Measurements from ENCODE around the gene TUT7. TPM values are rescaled to one million over a fixed set of nuclear protein-coding genes. Genes with fewer than 3 reads are reported as not detected.

TUT7 gene
- total RNA-seq, 4 donors from 2014 or later: 15.4 to 89.1 (median 38.6) TPM

DNA sequence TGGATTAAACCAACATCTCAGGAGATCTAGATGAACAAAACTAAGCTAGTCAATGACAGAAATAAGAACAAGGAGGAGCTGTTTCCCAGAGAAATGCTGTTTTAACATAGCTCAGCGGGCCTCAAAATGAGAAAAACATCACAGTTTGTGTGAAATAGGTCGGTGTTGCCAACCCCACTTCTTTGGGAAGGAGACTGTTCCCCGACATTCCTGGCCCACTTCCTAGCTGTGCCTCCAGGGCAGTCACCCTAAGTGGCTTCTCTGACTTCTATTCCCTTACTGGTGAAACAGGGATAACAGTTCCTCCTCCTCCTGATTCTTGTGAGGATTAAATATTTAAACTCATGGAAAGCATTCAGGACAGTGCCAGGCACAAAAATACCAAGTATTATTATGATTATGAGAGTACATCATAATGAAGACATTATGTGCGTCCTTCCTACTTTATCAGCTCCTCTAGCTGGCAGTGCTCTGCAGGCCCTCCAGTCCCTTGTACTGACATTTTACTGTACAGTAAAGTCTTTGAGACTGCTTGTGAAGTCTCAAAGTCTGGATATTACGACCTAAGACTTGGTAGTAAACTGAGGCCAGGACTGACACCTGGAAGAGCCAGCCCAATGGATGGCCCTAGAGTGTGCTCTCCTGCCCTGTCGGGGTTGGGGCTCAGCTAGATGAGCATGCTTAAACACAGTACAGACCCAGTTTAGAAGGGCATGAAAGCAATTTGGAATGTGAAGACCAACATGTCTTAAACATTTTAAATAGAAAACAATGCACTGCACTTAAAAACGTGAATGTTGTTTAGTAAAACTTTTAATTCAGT, 79.2 kb downstream of the TUT7 start:
- Histone ChIP-seq H3K4me3 (no peak overlapping the region), H3K4me1 (peaks cover 42 to 57% of the 10 kb centered on the region in 2 donors), H3K27me3 (no peaks in the 10 kb centered on the region), H3K27ac (no peak overlapping the region), H3K36me3 (peaks cover 0 to 31% of the 10 kb centered on the region in 2 donors), H3K9me3 (no peaks in the 10 kb centered on the region)
- DNase-seq (no peak), ATAC-seq (no peak)
- TF ChIP-seq, protein P1, sequence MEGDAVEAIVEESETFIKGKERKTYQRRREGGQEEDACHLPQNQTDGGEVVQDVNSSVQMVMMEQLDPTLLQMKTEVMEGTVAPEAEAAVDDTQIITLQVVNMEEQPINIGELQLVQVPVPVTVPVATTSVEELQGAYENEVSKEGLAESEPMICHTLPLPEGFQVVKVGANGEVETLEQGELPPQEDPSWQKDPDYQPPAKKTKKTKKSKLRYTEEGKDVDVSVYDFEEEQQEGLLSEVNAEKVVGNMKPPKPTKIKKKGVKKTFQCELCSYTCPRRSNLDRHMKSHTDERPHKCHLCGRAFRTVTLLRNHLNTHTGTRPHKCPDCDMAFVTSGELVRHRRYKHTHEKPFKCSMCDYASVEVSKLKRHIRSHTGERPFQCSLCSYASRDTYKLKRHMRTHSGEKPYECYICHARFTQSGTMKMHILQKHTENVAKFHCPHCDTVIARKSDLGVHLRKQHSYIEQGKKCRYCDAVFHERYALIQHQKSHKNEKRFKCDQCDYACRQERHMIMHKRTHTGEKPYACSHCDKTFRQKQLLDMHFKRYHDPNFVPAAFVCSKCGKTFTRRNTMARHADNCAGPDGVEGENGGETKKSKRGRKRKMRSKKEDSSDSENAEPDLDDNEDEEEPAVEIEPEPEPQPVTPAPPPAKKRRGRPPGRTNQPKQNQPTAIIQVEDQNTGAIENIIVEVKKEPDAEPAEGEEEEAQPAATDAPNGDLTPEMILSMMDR (IDR thresholded peaks at IDR 0.05 in 4 of 5, conservative IDR thresholded peaks at IDR 0.05 in 1 of 5): no peak
- TF ChIP-seq POLR2A (IDR thresholded peaks at IDR 0.05): no peak
- in situ Hi-C loops (cut with MboI; ENCODE audit: low sequenced_read_pairs in 4 of 4): loop anchor here in 1 of 4 donors (25.0 kb wide), 1 partner anchor 338 kb away; the partner anchor contains the start of gene NAA35
- intact Hi-C loops (cut with DNase I; ENCODE audit: low total_unique reads): loop anchor here (10.0 kb wide), 1 partner anchor 80 kb away; no protein-coding TSS in a partner anchor

DNA sequence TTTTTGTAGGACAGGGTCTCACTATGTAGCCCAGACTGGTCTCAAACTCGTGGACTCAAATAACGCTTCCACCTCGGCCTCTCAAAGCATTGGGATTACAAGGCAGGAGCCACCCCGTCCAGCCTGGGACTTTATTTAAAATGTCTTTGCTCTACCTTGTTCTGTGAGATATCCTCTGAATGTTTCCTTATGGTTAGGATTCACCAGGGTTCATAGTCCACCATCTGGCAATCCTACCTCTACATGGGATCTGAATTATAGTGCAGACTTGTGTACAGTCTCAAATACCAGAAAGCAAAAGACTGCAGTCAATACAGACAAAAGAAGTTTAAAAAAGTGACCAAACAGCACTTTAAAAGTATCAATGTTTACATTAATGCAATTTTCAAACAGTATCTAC, 82.0 kb downstream of the TUT7 start:
- peaks cover 24 to 31% of the 10 kb centered on the region in 2 donors for H3K4me1 ChIP-seq
- intact Hi-C loops (cut with DNase I; ENCODE audit: low total_unique reads) (loop anchor here (10.0 kb wide), 1 partner anchor 77 kb away; no protein-coding TSS in a partner anchor), in situ Hi-C loops (cut with MboI; ENCODE audit: low sequenced_read_pairs in 4 of 4) (no loop called here)
- no peak for DNase-seq
- ATAC-seq: no peak
- peaks cover 0 to 31% of the 10 kb centered on the region in 2 donors for H3K36me3 ChIP-seq
- H3K9me3 ChIP-seq: no peaks in the 10 kb centered on the region
- no peak overlapping the region for H3K4me3 ChIP-seq
- no peak overlapping the region for H3K27ac ChIP-seq
- H3K27me3 ChIP-seq: no peaks in the 10 kb centered on the region
- TF ChIP-seq, protein P1 (IDR thresholded peaks at IDR 0.05 in 4 of 5, conservative IDR thresholded peaks at IDR 0.05 in 1 of 5): no peak
- TF ChIP-seq POLR2A (IDR thresholded peaks at IDR 0.05): no peak

DNA sequence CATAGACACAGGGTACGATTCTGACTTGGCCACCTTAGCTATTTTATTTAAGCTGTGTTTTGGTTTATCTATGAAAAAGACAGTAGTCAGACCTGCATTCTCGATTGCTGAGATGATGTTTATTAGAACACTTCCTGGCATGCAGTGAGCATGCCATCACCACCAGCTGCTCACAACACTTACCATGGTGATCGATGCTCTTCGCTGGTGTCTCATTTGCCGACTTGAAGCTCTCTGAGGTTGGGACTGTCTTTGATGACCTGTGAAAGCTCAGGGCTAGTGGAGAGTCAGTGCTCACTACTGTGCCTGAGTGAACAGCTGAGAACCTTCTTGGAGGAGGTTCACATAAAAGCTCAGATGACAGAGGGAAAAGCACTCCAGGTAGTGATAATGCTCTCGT, 90.3 kb downstream of the TUT7 start:
- H3K36me3 ChIP-seq: peaks cover 0 to 29% of the 10 kb centered on the region in 2 donors
- H3K9me3 ChIP-seq: no peaks in the 10 kb centered on the region
- peaks cover 0 to 8% of the 10 kb centered on the region in 2 donors for H3K4me1 ChIP-seq
- H3K27me3 ChIP-seq: no peaks in the 10 kb centered on the region
- intact Hi-C loops (cut with DNase I; ENCODE audit: low total_unique reads) (no loop called here), in situ Hi-C loops (cut with MboI; ENCODE audit: low sequenced_read_pairs in 4 of 4) (no loop called here)
- DNase-seq (no peak), ATAC-seq (no peak)
- TF ChIP-seq, protein P1 (IDR thresholded peaks at IDR 0.05 in 4 of 5, conservative IDR thresholded peaks at IDR 0.05 in 1 of 5): no peak
- TF ChIP-seq POLR2A (IDR thresholded peaks at IDR 0.05): no peak
- no peak overlapping the region for H3K4me3 ChIP-seq
- no peak overlapping the region for H3K27ac ChIP-seq

DNA sequence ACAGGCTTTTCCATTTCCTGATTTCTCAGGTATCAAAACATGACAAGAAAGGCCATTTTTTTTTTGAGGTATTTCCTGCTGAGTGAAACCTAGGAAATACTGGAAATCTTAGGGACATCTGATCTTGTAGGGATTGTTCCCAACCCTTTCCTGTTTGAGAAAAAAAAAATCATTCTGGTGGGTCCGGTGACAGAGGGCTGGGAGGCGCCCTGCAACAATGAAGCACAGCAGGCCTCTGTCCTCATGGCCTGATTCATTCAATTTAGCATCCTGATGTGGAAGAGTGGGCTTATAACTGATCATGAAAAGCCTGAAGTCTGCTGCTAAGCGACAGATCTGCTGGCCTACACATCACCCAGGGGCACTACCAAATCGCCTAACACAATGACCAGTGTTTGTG, 91.7 kb downstream of the TUT7 start:
- no peak for TF ChIP-seq POLR2A (IDR thresholded peaks at IDR 0.05)
- TF ChIP-seq, protein P1 (IDR thresholded peaks at IDR 0.05 in 4 of 5, conservative IDR thresholded peaks at IDR 0.05 in 1 of 5): no peak
- Histone ChIP-seq H3K9me3 (no peaks in the 10 kb centered on the region), H3K27me3 (no peaks in the 10 kb centered on the region), H3K27ac (no peak overlapping the region), H3K4me1 (peaks cover 0 to 8% of the 10 kb centered on the region in 2 donors), H3K36me3 (peaks cover 0 to 29% of the 10 kb centered on the region in 2 donors), H3K4me3 (no peak overlapping the region)
- ATAC-seq: no peak
- intact Hi-C loops (cut with DNase I; ENCODE audit: low total_unique reads) (no loop called here), in situ Hi-C loops (cut with MboI; ENCODE audit: low sequenced_read_pairs in 4 of 4) (no loop called here)
- DNase-seq: no peak
